ENCODE measurements around the gene TMED4.

GRCh38 chr7:44576228-44576627 lies 5.8 kb downstream of the TMED4 start:
- TF ChIP-seq CTCF (IDR thresholded peaks at IDR 0.05) = no peak
- no peak for TF ChIP-seq EZH2 (IDR thresholded peaks at IDR 0.05; ENCODE audit: borderline replicate concordance, insufficient read depth, low read depth, low read length, poor library complexity, severe bottlenecking)

Data from B cell (primary cell).